Urinary bladder (tissue), 4 donors: Measurements from ENCODE around the gene ARHGAP45. TPM values are rescaled to one million over a fixed set of nuclear protein-coding genes. Genes with fewer than 3 reads are reported as not detected.

Experiments
- DNase-seq: peaks from one replicate; pipeline ENCODE4 v3.0.0-alpha.2; 2015; ENCODE audit errors: extremely low spot score
- H3K27ac ChIP-seq: one replicate; pipeline ENCODE4 v1.5.1; 2013; ENCODE audit warnings: low read depth, mild to moderate bottlenecking, moderate library complexity
- H3K36me3 ChIP-seq: one replicate; pipeline ENCODE4 v1.6.1; 2013; ENCODE audit warnings: mild to moderate bottlenecking, moderate library complexity; ENCODE audit not compliant: insufficient read depth
- H3K4me1 ChIP-seq: one replicate; pipeline ENCODE4 v1.6.1; 2013; ENCODE audit warnings: mild to moderate bottlenecking, moderate library complexity; ENCODE audit not compliant: insufficient read depth
- H3K4me3 ChIP-seq: one replicate; pipeline ENCODE4 v1.5.1; 2013; ENCODE audit warnings: low read depth, low read length
- WGBS: extraction: QIAGEN DNeasy Blood & Tissue Kit; methylation state at CpG from one replicate; pipeline ENCODE4 v1.1.7; 2013; 5-methylcytosine and 5-hydroxymethylcytosine counted together
- polyA plus RNA-seq: library from polyadenylated mRNA; stranded (reverse); fragments of 200-250 nt; gene quantifications from one replicate; pipeline ENCODE4 v1.2.3, GENCODE V29; 2013
- total RNA-seq: library from RNA; depleted of rRNA; stranded (reverse); fragments of >200 nt; gene quantifications from one replicate; pipeline ENCODE4 v1.2.3, GENCODE V29; 2014
- donor health status: healthy with polysubstance abuse.
- donor health status: healthy.

ARHGAP45 gene
- total and polyA plus RNA-seq, 2 donors: 5.7 to 12.0 TPM

DNA sequence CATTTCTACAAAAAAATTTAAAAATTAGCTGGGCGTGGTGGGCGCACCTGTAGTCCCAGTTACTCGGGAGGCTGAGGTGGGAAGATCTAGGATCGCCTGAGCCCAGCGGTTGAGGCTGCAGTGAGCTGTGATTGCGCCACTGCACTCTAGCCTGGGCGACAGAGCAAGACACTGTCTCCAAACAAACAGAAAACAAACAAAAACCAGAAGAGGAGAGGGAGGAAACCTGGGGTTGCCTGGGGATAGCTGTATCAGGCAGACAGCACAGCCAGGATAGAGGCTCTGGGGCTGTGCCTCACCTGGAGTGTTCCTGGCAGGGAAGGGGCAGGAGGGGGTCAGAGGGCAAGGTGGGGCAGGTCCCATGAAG lies 30.8 kb downstream of the ARHGAP45 start:
- WGBS: 77% methylated on average over 7 of the region's 7 CpGs
- no peak overlapping the region for H3K4me3 ChIP-seq
- peak overlapping the region; percentile 34 for H3K27ac ChIP-seq
- no peak for DNase-seq
- H3K36me3 ChIP-seq: no peaks in the 10 kb centered on the region
- no peaks in the 10 kb centered on the region for H3K4me1 ChIP-seq

DNA sequence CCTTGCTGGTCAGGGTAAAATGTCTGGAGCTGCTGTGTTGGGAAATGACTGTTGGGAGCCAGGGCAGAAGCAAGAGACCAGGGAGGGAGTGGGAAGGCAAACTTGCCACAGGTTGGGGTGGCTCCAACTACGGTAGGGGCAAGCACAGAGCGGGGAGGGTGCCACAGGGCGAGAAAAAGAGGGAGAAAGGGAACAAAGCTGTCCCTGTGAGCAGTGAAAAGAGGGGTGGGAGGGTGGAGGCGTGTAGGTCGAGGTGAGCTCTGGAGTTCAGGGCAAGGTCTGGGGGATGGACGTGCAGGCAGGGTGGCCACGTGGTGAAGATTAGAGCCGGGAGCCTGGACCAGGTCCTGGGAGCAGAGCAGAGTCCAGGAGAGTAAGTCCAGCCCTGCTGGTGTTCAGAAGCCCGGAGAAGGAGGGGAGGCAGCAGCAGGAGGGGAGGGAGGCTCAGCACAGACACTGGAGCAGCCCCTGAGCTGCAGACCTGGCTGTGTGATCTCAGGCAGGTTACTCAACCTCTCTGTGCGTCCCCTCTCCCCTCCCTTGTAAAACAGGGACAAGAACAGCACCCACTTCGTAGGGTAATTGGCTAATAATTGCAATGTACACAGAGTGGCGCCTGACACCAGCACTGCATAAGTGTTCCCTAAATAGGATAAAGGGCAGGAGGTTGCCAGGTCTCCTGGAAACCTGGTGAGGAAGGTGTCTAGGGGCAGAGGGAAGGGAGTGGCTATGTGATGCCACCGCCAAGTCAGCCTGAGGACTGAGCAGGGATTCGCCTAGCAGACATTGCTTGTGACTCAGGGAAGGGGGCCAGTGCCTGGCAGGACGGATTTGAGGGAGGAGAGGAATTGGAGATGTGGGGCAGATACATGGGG lies 31.4 kb downstream of the ARHGAP45 start:
- WGBS: 57% methylated on average over 15 of the region's 15 CpGs
- Histone ChIP-seq H3K36me3 (no peaks in the 10 kb centered on the region), H3K4me3 (no peak overlapping the region), H3K27ac (peak overlapping the region; percentile 34), H3K4me1 (no peaks in the 10 kb centered on the region)
- no peak for DNase-seq

DNA sequence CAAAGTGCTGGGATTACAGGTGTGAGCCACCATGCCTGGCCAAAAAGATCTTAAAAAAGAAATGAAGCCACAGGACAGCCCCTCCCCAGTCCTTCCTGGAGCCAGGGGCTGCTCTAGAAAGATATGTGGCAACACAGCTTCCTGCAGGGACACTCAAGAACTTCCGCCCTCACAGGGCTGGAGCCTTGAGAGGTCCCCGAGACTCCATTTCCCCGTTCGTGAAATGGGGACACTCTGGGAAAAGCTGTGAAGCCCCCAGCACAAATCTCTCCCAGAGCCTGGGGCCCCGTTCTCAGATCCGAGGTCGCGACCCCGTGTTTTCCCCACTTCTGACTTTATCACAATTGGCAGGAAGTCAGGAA lies 34.4 kb downstream of the ARHGAP45 start:
- 17% methylated on average over 9 of the region's 9 CpGs for WGBS
- DNase-seq: no peak
- peaks cover 2% of the 10 kb centered on the region for H3K4me1 ChIP-seq
- H3K4me3 ChIP-seq: no peak overlapping the region
- peak overlapping the region; percentile 69 for H3K27ac ChIP-seq
- peaks cover 4% of the 10 kb centered on the region for H3K36me3 ChIP-seq

DNA sequence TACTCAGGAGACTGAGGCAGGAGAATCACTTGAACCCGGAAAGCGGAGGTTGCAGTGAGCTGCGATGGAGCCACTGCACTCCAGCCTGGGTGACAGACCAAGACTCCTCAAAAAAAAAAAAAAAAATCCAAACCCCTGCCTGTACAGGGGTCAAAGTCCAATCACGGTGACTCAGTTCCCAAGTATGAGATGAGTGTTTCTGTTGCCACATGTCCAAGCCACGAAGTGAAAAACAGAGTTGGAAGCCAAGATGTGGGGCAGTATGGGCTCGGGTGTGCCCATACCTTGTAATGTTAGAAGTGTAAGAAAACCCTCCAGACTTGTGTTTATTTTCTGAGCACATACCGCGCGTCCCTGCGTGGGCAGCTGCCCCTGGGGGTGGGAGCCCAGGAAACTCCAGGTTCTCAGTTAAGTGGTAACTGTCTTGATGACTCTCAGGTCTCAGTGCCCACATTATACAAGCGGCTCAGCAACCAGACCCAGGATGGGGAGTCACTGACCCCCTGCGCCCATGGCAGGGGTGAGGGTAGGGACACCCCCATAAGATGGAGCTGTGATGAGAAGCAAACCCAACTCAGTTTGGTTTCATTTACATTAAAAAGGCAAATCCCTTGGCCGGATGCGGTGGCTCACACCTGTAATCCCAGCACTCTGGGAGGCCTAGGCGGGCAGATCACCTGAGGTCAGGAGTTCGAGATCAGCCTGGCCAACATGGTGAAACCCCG lies 35.6 kb downstream of the ARHGAP45 start:
- peak overlapping the region; percentile 89 for H3K27ac ChIP-seq
- peaks cover 4% of the 10 kb centered on the region for H3K36me3 ChIP-seq
- DNase-seq: no peak
- 49% methylated on average over 17 of the region's 17 CpGs for WGBS
- H3K4me1 ChIP-seq: peaks cover 2% of the 10 kb centered on the region
- H3K4me3 ChIP-seq: no peak overlapping the region

DNA sequence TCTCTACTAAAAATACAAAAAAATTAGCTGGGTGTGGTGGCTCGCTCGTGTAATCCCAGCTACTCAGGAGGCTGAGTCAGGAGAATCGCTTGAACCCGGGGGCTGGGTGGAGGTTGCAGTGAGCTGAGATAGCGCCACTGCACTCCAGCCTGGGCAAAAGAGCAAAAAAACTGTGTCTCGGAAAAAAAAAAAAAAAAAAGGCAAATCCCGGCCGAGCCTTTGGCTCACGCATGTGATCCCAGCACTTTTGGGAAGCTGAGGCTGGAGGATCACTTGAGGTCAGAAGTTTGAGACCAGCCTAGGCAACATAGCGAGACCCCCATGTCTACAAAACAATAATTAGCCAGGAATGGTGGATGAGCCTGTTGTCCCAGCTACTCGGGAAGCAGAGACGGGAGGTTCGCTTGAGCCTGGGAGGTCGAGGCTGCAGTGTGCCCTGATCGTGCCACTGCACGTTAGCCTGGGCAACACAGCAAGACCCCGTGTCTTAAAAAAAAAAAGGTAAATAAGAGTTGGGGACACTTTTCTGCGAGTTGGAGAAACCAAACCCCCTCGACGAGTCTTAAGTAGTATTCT lies 36.3 kb downstream of the ARHGAP45 start:
- DNase-seq: no peak
- Histone ChIP-seq H3K36me3 (peaks cover 4% of the 10 kb centered on the region), H3K4me1 (peaks cover 2% of the 10 kb centered on the region), H3K27ac (peak overlapping the region; percentile 54), H3K4me3 (no peak overlapping the region)
- 35% methylated on average over 20 of the region's 20 CpGs for WGBS

DNA sequence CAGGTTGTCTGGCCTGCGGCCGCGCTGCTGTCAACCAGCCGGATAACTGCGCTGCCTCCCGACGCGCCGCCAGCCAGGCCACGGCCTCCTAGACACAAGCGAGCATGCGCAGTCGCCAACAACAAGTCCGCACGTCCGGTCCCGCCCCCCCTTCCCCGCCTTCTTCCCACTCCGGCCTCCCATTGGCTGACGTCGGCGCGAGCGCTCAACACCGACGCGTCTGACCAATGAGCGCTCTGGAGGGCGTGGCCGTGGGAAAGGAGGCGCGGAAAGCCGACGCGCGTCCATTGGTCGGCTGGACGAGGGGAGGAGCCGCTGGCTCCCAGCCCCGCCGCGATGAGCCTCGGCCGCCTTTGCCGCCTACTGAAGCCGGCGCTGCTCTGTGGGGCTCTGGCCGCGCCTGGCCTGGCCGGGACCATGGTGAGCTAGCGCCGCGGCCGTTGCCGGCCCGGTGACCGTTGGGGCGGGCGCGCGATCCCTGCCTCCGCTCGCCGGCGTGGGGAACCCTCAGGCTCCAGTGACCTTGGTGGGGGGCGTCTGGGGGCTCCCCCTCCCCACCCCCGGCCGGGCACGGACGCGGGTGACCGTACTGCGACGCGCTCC lies 36.8 kb downstream of the ARHGAP45 start, which contains the start of gene GPX4:
Gene GPX4, plus strand, starts transcription at position 287 of the 603 bp plus-strand sequence. Its CDS starts 50 bp downstream, at position 337.
- peak; percentile 97 for DNase-seq
- WGBS: under 1% methylated on average over 75 of the region's 75 CpGs
- peaks cover 4% of the 10 kb centered on the region for H3K36me3 ChIP-seq
- peak within 1 kb of the TSS; percentile 90 for H3K4me3 ChIP-seq
- peak within 1 kb of the TSS; percentile 99 for H3K27ac ChIP-seq
- H3K4me1 ChIP-seq: peaks cover 2% of the 10 kb centered on the region

DNA sequence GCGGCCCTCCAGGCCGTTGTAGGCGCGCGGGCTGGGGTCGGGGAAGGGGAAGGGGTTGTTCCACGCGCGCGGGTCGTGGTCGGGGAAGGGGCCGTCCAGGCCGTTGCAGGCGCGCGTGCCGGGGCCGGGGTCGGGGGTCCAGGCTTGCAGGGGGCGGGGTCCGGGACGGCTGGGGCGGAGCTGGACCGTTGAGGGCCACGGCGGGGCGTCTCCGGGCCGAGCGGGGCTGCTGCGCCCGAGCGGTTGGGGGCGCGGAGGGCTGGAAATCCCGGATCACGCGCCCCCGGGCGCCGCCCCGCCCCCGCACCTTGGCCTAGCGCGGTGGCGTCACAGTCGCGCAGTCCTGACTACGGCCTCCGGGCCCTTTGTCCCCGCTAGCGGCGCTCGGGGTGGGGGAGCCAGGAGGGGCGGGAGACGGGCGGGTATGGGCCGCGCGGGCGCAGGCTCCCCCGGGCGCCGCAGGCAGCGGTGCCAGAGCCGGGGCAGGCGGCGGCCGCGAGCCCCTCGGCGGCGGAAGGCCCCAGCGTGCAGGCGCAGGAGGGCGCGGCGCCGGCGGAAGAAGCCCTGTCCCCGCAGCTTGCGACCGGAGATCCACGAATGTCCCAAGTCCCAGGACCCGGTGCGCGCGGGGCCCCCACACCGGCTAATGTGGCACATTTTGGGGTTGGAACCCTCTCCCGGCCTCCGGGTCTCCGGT lies 37.5 kb downstream of the ARHGAP45 start:
- Histone ChIP-seq H3K4me1 (peaks cover 2% of the 10 kb centered on the region), H3K27ac (peak overlapping the region; percentile 99), H3K4me3 (peak overlapping the region; percentile 90), H3K36me3 (peaks cover 4% of the 10 kb centered on the region)
- WGBS: 1% methylated on average over 93 of the region's 93 CpGs
- no peak for DNase-seq

DNA sequence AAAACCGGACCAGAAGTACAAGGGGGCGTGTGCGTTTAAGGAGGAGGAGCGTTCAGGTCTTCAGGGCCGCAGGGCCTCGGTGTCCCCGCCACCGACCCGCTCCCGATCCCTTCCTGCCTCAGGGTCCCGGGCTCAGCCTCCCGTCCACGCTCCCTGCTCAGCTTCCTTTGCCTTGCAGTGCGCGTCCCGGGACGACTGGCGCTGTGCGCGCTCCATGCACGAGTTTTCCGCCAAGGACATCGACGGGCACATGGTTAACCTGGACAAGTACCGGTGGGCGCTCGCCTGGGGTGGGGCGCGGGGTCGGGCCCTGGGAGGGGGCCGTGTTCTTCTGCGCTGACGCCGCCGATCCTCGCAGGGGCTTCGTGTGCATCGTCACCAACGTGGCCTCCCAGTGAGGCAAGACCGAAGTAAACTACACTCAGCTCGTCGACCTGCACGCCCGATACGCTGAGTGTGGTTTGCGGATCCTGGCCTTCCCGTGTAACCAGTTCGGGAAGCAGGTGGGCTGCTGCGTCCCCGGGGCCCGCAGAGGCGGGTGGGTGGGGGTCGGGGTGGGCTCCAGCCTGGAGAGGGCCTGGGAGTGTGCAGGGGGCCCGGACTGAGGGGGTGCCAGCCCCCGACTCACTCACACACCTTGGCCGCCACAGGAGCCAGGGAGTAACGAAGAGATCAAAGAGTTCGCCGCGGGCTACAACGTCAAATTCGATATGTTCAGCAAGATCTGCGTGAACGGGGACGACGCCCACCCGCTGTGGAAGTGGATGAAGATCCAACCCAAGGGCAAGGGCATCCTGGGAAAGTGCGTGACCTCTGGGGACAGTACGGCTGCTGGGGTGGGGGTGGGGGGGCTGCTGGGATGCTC lies 38.3 kb downstream of the ARHGAP45 start:
- 26% methylated on average over 69 of the region's 69 CpGs for WGBS
- H3K4me3 ChIP-seq: peak overlapping the region; percentile 90
- peaks cover 4% of the 10 kb centered on the region for H3K36me3 ChIP-seq
- peak overlapping the region; percentile 99 for H3K27ac ChIP-seq
- no peak for DNase-seq
- peaks cover 2% of the 10 kb centered on the region for H3K4me1 ChIP-seq

DNA sequence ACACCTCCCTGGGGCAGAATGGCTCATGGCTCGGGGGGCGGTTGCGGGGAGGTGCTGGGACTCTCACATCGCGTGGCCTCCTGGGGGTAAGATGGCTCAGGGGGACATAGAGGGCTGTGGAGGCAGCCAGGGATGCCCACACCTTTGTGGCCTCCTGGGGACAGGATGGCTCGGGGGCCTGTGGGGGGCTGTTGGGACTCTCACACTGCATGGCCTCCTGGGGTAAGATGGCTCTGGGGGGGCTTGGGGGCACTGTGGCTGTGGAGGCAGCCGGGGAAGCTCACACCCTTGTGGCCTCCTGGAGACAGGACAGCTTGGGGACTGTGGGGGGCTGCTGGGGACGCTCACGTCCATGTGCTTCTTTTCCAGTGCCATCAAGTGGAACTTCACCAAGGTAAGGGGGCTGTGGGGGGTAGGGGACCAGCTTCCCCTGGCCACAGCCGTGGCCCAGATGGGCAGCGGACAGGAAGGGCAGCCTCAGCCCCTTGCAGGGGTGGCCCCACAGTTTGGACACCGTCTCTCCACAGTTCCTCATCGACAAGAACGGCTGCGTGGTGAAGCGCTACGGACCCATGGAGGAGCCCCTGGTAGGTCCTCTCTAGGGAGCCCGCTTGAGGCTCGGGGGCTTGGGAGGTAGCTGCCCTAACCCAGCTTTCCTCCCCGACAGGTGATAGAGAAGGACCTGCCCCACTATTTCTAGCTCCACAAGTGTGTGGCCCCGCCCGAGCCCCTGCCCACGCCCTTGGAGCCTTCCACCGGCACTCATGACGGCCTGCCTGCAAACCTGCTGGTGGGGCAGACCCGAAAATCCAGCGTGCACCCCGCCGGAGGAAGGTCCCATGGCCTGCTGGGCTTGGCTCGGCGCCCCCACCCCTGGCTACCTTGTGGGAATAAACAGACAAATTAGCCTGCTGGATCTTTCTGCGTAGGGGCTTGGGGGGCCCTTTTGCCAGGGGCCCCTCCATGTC lies 39.2 kb downstream of the ARHGAP45 start:
- H3K4me3 ChIP-seq: no peak overlapping the region
- H3K36me3 ChIP-seq: peaks cover 4% of the 10 kb centered on the region
- H3K4me1 ChIP-seq: peaks cover 2% of the 10 kb centered on the region

DNA sequence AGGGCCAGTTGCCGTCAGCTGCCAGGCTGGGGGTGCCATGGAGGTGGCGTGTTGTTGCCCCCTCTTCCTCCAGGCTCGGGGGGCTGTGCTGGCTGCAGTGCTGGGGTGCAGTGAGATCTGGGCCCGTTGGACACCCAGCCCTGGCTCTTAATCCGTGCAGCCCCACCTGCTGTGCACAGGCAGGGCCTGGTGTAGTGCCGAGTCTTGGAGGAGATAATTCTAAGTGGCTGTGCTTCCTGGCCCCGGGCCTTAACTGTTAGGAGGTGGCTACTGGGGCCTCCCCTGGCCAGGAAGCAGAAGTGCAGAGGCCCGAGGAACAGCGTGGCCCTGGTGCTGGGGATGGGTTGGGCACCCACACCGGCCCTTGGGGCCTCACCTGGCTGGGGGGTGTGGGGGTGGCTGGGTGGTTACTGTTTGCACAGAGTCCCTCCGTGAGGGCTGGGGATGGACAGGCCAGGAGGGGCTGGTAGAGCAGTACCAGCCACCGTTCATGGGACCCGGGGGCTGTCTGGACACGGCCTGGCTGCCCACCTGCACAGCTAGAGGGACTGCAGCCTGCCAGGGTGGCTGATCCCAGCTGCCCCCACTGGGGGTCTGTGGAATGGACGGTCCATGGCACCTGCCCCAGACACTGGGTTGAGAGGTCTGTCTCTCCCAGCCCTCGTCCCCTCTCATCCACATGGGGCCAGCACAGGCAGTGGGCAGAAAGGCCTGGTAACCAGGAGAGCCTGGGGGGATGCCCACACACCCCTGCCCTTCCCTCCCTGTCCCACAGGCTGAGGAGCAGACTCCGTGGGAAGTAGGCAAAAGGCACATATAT lies 40.1 kb downstream of the ARHGAP45 start:
- no peak for DNase-seq
- 68% methylated on average over 17 of the region's 17 CpGs for WGBS
- no peak overlapping the region for H3K27ac ChIP-seq
- no peak overlapping the region for H3K4me3 ChIP-seq
- peaks cover 4% of the 10 kb centered on the region for H3K36me3 ChIP-seq
- H3K4me1 ChIP-seq: peaks cover 2% of the 10 kb centered on the region

More for the DNA sequence above, 39.2 kb downstream of the ARHGAP45 start:
- no peak for DNase-seq
- H3K27ac ChIP-seq: no peak overlapping the region
- WGBS: 91% methylated on average over 32 of the region's 32 CpGs
